Measurements from ENCODE around the gene KRT83. TPM values are rescaled to one million over a fixed set of nuclear protein-coding genes. Genes with fewer than 3 reads are reported as not detected.

The KRT83 gene
- total and polyA plus RNA-seq, 2 of the 13 experiments (the other 11 are each of a cell fraction or from before 2014, with no cell fraction given) = not detected

DNA sequence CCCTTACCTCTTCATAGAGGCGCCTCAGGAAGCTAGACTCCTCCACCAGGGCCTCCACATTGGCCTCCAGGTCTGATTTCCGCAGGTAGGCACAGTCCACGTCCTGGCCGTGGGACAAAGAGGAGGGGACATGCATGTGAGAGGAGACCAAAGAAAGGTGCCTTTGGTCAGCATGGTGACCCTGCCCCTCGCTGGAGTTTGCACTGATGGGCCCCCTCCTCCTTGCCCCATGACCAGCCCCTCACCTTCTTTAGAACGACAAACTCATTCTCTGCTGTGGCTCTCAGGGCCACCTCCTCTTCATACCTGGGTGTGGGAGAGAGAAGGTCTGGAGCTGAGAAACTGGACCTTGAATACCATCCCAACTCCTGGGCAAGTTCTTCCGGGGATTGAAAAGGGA lies 42.9 kb upstream of the KRT83 start:
- Histone ChIP-seq H3K36me3 (replicated peaks in 1 of 2; ENCODE audit: control insufficient read depth in 1 of 2, insufficient read depth in 2 of 2, low read length in 2 of 2) (no peaks in the 10 kb centered on the region), H3K9me3 (ENCODE audit: low read length) (no peaks in the 10 kb centered on the region), H3K4me1 (ENCODE audit: insufficient read depth, low read length) (peaks cover 5% of the 10 kb centered on the region; the same call in 1 of the 2 replicates), H3K9ac (ENCODE audit: insufficient read depth, low read depth, low read length) (no peak overlapping the region), H3K4me2 (ENCODE audit: low read depth, low read length) (no peak overlapping the region), H3K27ac (ENCODE audit: extremely low read length, insufficient read depth, low read length) (no peak overlapping the region), H3K79me2 (ENCODE audit: insufficient read depth, low read length) (no peaks in the 10 kb centered on the region), H3K4me3 (replicated peaks in 1 of 3; ENCODE audit: insufficient read depth in 1 of 3, low read depth in 2 of 3, low read length in 3 of 3) (no peak overlapping the region), H4K20me1 (ENCODE audit: insufficient read depth, low read length) (no peaks in the 10 kb centered on the region), H2AFZ (ENCODE audit: low read length) (no peak overlapping the region), H3K27me3 (ENCODE audit: control insufficient read depth in 1 of 2, insufficient read depth in 2 of 2, low read length in 2 of 2) (peaks cover 6 to 45% of the 10 kb centered on the region in 2 experiments; a peak in 4 of 5 replicates)
- WGBS (ENCODE audit: low lambda C conversion rate) = 4% methylated on average over 4 of the region's 7 CpGs
- CTCF ChIA-PET (ENCODE audit: low intra/inter-chr PET ratio, low total read pairs) = no interaction called here
- in situ Hi-C loops (cut with HindIII; ENCODE audit: extremely low pct_ligation_motif_present, low pct_unique_long_range_greater_than_20kb) (no loop called here), intact Hi-C loops (cut with micrococcal nuclease; ENCODE audit: unreplicated experiment) (no loop called here)
- BruUV-seq (replicated peaks) = no TSS peak
- TF ChIP-seq XRCC5 (optimal IDR thresholded peaks at IDR 0.05; ENCODE audit: low read length) = no peak
- no peak for TF ChIP-seq ZBTB4 (CRISPR knock-in tag; IDR thresholded peaks at IDR 0.05; ENCODE audit: borderline replicate concordance)
- TF ChIP-seq, protein P1, sequence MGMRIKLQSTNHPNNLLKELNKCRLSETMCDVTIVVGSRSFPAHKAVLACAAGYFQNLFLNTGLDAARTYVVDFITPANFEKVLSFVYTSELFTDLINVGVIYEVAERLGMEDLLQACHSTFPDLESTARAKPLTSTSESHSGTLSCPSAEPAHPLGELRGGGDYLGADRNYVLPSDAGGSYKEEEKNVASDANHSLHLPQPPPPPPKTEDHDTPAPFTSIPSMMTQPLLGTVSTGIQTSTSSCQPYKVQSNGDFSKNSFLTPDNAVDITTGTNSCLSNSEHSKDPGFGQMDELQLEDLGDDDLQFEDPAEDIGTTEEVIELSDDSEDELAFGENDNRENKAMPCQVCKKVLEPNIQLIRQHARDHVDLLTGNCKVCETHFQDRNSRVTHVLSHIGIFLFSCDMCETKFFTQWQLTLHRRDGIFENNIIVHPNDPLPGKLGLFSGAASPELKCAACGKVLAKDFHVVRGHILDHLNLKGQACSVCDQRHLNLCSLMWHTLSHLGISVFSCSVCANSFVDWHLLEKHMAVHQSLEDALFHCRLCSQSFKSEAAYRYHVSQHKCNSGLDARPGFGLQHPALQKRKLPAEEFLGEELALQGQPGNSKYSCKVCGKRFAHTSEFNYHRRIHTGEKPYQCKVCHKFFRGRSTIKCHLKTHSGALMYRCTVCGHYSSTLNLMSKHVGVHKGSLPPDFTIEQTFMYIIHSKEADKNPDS (CRISPR knock-in tag; IDR thresholded peaks at IDR 0.05) = no peak
- no peak for TF ChIP-seq RCOR2 (CRISPR knock-in tag; IDR thresholded peaks at IDR 0.05)
- no peak for TF ChIP-seq ZMYM3 (CRISPR knock-in tag; IDR thresholded peaks at IDR 0.05)
- TF ChIP-seq NONO (IDR thresholded peaks at IDR 0.05) = no peak
- no peak for TF ChIP-seq NONO (CRISPR knock-in tag; conservative IDR thresholded peaks at IDR 0.05)
- TF ChIP-seq RERE (CRISPR knock-in tag; IDR thresholded peaks at IDR 0.05; ENCODE audit: low read depth) = no peak
- no peak for TF ChIP-seq ESRRA (CRISPR knock-in tag; IDR thresholded peaks at IDR 0.05; ENCODE audit: low read depth)
- no peak for TF ChIP-seq ZNF83 (CRISPR knock-in tag; IDR thresholded peaks at IDR 0.05; ENCODE audit: borderline replicate concordance)
- TF ChIP-seq ZNF354B (CRISPR knock-in tag; IDR thresholded peaks at IDR 0.05) = no peak
- no peak for TF ChIP-seq KLF13 (CRISPR knock-in tag; IDR thresholded peaks at IDR 0.05)
- no peak for TF ChIP-seq FIP1L1 (IDR thresholded peaks at IDR 0.05; ENCODE audit: borderline replicate concordance, insufficient read depth, low read depth, low read length)
- no peak for TF ChIP-seq RFXAP (CRISPR knock-in tag; IDR thresholded peaks at IDR 0.05; ENCODE audit: borderline replicate concordance)
- ATAC-seq (no peak), FAIRE-seq (no peak), DNase-seq (ENCODE audit: low spot score) (no peak)
- POLR2A ChIA-PET = no interaction called here

Measured in HepG2 (cell line).